Suprapubic skin (tissue), 3 donors: ENCODE measurements around the gene MYO9B.

Source experiments
- EP300 ChIP-seq: sonication (generic); formaldehyde crosslinking; IDR thresholded peaks from one replicate; pipeline ENCODE4 v1.6.1; 2017; ENCODE audit warnings: antibody characterized with exemption
- POLR2A ChIP-seq, 2 donors: fragments of 450-650 bp; IDR thresholded peaks; one replicate each; pipeline ENCODE4 v1.6.1; 2017; ENCODE audit warnings: antibody characterized with exemption in 2 of 2, mild to moderate bottlenecking in 2 of 2, moderate library complexity in 2 of 2
- TF ChIP-seq, protein P1 (sequence below), 2 donors: fragments of 200-600 bp in 1 of 2; fragments of 450-650 bp in 1 of 2; sonication (generic) in 1 of 2; IDR thresholded peaks; one replicate each; pipeline ENCODE4 v1.5.1; 2016 to 2019; ENCODE audit warnings: antibody characterized with exemption in 2 of 2, mild to moderate bottlenecking in 1 of 2, moderate library complexity in 1 of 2

GRCh38 chr19:17162580-17162979, 87.0 kb downstream of the MYO9B start:
- TF ChIP-seq, protein P1, sequence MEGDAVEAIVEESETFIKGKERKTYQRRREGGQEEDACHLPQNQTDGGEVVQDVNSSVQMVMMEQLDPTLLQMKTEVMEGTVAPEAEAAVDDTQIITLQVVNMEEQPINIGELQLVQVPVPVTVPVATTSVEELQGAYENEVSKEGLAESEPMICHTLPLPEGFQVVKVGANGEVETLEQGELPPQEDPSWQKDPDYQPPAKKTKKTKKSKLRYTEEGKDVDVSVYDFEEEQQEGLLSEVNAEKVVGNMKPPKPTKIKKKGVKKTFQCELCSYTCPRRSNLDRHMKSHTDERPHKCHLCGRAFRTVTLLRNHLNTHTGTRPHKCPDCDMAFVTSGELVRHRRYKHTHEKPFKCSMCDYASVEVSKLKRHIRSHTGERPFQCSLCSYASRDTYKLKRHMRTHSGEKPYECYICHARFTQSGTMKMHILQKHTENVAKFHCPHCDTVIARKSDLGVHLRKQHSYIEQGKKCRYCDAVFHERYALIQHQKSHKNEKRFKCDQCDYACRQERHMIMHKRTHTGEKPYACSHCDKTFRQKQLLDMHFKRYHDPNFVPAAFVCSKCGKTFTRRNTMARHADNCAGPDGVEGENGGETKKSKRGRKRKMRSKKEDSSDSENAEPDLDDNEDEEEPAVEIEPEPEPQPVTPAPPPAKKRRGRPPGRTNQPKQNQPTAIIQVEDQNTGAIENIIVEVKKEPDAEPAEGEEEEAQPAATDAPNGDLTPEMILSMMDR (IDR thresholded peaks at IDR 0.05): no peak
- TF ChIP-seq EP300: no peak
- TF ChIP-seq POLR2A (IDR thresholded peaks at IDR 0.05): no peak
